GM23338 (cell line): ENCODE results near the gene HIVEP3.

Experiments used
- EZH2 ChIP-seq: fragments of 200-600 bp; sonication (generic); IDR thresholded peaks from one replicate; pipeline ENCODE4 v1.8.0; 2017; ENCODE audit warnings: antibody characterized with exemption, mild to moderate bottlenecking, low read depth; ENCODE audit not compliant: unreplicated experiment
- POLR2AphosphoS5 ChIP-seq: IDR thresholded peaks from 2 replicates; pipeline ENCODE4 v1.6.1; 2016; ENCODE audit warnings: antibody characterized with exemption, low read depth
- TF ChIP-seq, protein P1 (sequence below), 2 experiments: fragments of 200-600 bp in 1 of 2; sonication (generic) in 1 of 2; conservative IDR thresholded peaks; 2 replicates each; pipeline versions ENCODE4 v1.5.1 to v1.6.1; 2016 to 2017; ENCODE audit warnings: antibody characterized with exemption in 2 of 2, low read depth in 2 of 2, mild to moderate bottlenecking in 2 of 2, moderate library complexity in 1 of 2

DNA sequence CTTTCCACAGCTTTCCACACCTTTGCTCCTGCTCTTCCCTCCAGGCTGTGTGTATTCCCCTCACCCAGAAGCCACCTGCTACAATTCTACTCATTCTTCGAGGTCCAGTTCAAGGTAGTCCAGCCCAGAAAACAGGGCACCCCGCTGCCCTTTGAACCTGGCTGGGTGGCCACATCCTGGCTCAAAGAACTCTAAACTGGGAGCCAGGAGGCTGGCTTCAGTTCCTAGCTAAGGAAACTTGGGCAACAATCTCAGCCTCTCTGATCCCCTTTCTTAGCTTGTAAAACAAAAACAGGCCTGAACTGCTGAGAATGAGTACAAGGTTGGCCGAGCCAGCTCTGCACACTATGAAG lies 438.9 kb downstream of the HIVEP3 start:
- TF ChIP-seq, protein P1, sequence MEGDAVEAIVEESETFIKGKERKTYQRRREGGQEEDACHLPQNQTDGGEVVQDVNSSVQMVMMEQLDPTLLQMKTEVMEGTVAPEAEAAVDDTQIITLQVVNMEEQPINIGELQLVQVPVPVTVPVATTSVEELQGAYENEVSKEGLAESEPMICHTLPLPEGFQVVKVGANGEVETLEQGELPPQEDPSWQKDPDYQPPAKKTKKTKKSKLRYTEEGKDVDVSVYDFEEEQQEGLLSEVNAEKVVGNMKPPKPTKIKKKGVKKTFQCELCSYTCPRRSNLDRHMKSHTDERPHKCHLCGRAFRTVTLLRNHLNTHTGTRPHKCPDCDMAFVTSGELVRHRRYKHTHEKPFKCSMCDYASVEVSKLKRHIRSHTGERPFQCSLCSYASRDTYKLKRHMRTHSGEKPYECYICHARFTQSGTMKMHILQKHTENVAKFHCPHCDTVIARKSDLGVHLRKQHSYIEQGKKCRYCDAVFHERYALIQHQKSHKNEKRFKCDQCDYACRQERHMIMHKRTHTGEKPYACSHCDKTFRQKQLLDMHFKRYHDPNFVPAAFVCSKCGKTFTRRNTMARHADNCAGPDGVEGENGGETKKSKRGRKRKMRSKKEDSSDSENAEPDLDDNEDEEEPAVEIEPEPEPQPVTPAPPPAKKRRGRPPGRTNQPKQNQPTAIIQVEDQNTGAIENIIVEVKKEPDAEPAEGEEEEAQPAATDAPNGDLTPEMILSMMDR (conservative IDR thresholded peaks at IDR 0.05; ENCODE audit: low read depth in 2 of 2), result no peak
- TF ChIP-seq POLR2AphosphoS5 (no peak), EZH2 (no peak)
